Myometrial cell (primary cell): ENCODE results near the gene PLEKHG1. TPM values are rescaled to one million over a fixed set of nuclear protein-coding genes. Genes with fewer than 3 reads are reported as not detected.

Source experiments
- total RNA-seq: library from RNA; depleted of rRNA; stranded (reverse); fragments of >200 nt; gene quantifications from 2 replicates; pipeline ENCODE4 v1.2.3, GENCODE V29; 2015

Gene PLEKHG1
- 1.7 and 7.1 TPM in 2 replicates for total RNA-seq

DNA sequence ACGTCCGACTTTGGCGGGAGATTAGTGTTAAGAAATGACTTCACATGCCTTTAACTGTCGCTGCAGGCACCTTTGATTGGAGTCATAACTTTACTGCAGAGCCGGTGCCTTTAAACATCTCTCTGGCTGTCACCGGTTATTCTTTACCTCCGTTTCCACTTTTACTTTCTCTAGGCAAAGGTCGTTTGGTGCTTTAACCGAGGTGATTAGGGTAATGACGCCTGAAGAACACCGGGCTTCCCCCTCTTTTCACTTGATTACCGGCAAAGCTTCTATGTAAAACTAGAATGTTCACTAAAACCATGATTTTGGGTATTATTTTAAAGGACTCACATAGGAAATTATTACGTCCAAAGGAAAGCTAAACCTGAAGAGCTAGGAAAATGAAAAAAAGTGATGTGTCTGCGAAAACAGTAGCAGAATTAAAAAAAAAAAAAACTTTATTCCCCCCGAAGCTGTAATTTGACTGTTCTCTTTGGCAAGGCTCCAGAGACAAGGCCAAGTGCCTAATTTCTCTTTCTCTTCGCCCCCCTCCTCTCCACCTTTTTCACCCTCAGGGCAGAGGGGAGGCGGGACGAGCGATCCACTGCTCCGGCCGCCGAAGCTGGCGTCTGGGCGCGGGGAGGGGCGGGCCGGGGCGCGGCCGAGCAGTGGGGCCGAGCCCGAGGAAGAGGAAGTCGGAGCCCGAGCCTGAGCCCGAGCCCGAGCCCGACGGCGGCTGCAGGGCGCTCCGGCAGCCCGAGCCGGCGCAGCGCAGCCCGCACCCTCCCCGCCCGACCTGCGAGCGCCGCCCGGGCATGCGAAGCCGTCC, at the start of gene PLEKHG1:
TSS of gene PLEKHG1 (plus strand) at position 687 of the 811 bp plus-strand sequence. CDS start 133,797 bp downstream, outside the sequence.

Other genes starting within 250 kb of the PLEKHG1 start
- gene IYD, start 230.9 kb upstream of the PLEKHG1 start, total RNA-seq = not detected in 2 replicates